ENCODE data around the gene GRB10.

- TF ChIP-seq HDGF (IDR thresholded peaks at IDR 0.05; ENCODE audit: borderline replicate concordance) (no peak), SP1 (IDR thresholded peaks at IDR 0.05) (no peak), FOXM1 (IDR thresholded peaks at IDR 0.05; ENCODE audit: borderline replicate concordance) (no peak)
These were observed 79.0 kb downstream of the GRB10 start for GRCh38 chr7:50703654-50704053.
